Measurements from ENCODE around the gene ZFX.

DNA sequence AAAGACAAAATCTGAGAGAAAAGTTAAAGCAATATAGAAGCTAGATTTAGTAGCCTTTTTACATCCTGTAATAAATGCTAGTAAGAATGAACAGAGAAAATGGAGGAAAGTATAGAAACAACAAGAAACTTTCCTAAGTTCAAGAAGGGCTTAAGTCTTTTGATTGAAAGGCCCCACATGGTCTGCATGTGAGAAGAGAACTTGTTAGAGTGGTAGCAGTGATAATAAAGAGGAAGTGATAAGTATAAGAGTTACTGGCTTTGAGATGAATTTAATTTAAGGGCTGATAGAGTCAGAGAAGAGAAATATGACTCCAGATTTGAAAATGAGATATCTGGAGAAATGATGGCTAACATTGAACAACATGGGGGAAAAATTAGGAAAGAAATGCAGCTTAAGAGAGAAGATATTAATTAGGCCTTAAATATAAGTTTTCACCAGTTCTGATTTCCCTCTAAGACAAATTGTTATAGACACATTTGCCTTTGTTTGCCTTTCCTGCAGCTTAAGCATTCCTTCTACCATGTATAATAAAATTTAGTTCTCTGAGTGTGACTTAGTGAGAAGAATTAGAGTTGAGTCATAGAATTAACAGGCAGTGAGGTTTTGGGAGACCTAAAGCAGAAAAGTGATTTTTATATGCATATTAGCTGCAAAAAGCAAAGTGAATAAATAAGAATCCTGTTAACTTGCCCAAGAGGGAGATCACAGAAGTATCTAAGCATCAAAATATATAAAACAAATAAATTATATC lies 18.4 kb downstream of the ZFX start:
- TF ChIP-seq, protein P1, sequence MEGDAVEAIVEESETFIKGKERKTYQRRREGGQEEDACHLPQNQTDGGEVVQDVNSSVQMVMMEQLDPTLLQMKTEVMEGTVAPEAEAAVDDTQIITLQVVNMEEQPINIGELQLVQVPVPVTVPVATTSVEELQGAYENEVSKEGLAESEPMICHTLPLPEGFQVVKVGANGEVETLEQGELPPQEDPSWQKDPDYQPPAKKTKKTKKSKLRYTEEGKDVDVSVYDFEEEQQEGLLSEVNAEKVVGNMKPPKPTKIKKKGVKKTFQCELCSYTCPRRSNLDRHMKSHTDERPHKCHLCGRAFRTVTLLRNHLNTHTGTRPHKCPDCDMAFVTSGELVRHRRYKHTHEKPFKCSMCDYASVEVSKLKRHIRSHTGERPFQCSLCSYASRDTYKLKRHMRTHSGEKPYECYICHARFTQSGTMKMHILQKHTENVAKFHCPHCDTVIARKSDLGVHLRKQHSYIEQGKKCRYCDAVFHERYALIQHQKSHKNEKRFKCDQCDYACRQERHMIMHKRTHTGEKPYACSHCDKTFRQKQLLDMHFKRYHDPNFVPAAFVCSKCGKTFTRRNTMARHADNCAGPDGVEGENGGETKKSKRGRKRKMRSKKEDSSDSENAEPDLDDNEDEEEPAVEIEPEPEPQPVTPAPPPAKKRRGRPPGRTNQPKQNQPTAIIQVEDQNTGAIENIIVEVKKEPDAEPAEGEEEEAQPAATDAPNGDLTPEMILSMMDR (conservative IDR thresholded peaks at IDR 0.05 in 1 of 2, IDR thresholded peaks at IDR 0.05 in 1 of 2; ENCODE audit: low read depth in 1 of 2, low read length in 2 of 2), result no peak
- TF ChIP-seq EZH2 (IDR thresholded peaks at IDR 0.05; ENCODE audit: low read length, missing control alignments), result no peak
